ENCODE results near the gene SAMSN1.

Gene SAMSN1

DNA sequence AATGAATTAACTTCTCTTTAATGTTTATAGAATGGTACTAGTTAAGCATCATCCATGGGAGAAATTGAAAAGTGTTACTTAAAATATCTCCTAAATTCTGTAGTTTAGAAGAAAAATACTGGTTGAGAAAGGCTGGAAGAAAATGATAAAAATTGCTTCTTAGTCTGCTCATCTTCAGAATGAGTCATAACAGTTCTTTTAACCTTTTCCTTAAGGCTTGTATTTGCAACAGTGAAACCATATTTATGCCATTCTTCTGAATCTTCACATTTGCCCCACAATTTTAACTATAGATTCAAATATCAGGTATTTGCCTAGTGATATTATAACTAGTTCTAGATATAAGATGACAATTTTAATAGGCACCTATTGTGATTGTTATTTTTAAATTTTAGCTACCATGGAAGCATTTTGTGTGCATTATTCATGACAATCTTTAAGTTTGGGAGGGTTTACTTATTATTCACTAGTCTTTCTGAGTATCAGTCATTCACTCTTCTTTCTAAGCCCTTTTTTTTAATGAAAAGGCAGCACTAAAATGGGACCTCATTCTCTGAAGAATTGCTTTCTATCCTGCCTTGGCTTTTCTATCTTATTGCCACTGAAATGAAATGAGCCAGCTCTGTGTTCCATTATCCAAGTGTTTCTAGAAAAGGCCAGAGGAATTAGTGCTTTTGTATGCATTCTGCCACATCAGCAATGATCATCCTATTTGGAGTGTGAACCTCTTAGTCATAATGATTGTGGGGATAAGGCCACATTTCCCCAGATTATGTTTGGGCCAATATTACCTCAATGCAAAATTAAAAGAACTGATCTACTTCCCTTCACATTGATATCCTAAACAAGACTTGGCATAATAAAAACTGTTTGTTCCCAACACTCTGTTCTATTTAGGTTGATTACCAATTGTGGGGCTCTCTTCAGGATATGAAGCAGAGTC is 58.4 kb downstream of the SAMSN1 start:
- TF ChIP-seq, protein P1, sequence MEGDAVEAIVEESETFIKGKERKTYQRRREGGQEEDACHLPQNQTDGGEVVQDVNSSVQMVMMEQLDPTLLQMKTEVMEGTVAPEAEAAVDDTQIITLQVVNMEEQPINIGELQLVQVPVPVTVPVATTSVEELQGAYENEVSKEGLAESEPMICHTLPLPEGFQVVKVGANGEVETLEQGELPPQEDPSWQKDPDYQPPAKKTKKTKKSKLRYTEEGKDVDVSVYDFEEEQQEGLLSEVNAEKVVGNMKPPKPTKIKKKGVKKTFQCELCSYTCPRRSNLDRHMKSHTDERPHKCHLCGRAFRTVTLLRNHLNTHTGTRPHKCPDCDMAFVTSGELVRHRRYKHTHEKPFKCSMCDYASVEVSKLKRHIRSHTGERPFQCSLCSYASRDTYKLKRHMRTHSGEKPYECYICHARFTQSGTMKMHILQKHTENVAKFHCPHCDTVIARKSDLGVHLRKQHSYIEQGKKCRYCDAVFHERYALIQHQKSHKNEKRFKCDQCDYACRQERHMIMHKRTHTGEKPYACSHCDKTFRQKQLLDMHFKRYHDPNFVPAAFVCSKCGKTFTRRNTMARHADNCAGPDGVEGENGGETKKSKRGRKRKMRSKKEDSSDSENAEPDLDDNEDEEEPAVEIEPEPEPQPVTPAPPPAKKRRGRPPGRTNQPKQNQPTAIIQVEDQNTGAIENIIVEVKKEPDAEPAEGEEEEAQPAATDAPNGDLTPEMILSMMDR (IDR thresholded peaks at IDR 0.05; ENCODE audit: borderline replicate concordance, insufficient read depth, low read depth, low read length): no peak
- H3K4me3 ChIP-seq (ENCODE audit: low read depth, low read length): no peak overlapping the region

GRCh38 chr21:14486869-14487268 is 59.2 kb downstream of the SAMSN1 start:
- TF ChIP-seq, protein P1 (IDR thresholded peaks at IDR 0.05; ENCODE audit: borderline replicate concordance, insufficient read depth, low read depth, low read length): no peak
- H3K4me3 ChIP-seq (ENCODE audit: low read depth, low read length): no peak overlapping the region

- TF ChIP-seq, protein P1 (IDR thresholded peaks at IDR 0.05; ENCODE audit: borderline replicate concordance, insufficient read depth, low read depth, low read length): no peak
- H3K4me3 ChIP-seq (ENCODE audit: low read depth, low read length): no peak overlapping the region
These were observed 61.7 kb downstream of the SAMSN1 start for GRCh38 chr21:14484188-14485009.

GRCh38 chr21:14483296-14483695 is 62.8 kb downstream of the SAMSN1 start:
- no peak overlapping the region for H3K4me3 ChIP-seq (ENCODE audit: low read depth, low read length)
- TF ChIP-seq, protein P1 (IDR thresholded peaks at IDR 0.05; ENCODE audit: borderline replicate concordance, insufficient read depth, low read depth, low read length): no peak

DNA sequence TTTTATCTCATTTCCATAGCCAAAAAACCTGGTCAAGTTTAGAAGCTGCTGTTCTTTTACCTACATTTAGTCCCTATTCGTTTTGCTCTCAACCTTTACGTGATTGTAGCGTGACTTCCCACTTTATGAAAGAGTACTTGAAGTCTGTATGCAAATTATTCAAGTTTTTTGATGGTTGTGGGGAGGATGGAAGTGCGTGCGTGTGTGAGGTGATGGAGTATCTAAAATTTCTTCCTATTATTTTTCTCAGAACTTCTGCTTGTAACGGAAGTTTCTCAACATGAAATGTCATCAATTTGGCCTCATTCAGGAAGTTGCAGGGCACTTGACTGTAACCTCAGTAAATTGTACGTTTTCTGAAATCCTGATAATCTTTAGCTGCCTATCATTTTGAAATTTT is 64.0 kb downstream of the SAMSN1 start:
- TF ChIP-seq, protein P1 (IDR thresholded peaks at IDR 0.05; ENCODE audit: borderline replicate concordance, insufficient read depth, low read depth, low read length): no peak
- H3K4me3 ChIP-seq (ENCODE audit: low read depth, low read length): no peak overlapping the region

- H3K4me3 ChIP-seq (ENCODE audit: low read depth, low read length): no peak overlapping the region
- TF ChIP-seq, protein P1 (IDR thresholded peaks at IDR 0.05; ENCODE audit: borderline replicate concordance, insufficient read depth, low read depth, low read length): no peak
These were observed 65.6 kb downstream of the SAMSN1 start for GRCh38 chr21:14480411-14481031.

Data from GM12875 (cell line).